HG03175 (cell line): ENCODE results near the gene DDX50.
"Not testable (repeated sequence)": the region's sequence is repeated elsewhere in the genome, so short reads cannot be mapped to it uniquely, and the experiment has no call there.

ENCODE experiments used
- ATAC-seq: cut with Tn5 transposase; IDR thresholded peaks from one replicate; pipeline ENCODE4 v1.9.1; 2021; ENCODE audit warnings: mild to moderate bottlenecking, moderate library complexity; ENCODE audit not compliant: unreplicated experiment

DDX50 gene

DNA sequence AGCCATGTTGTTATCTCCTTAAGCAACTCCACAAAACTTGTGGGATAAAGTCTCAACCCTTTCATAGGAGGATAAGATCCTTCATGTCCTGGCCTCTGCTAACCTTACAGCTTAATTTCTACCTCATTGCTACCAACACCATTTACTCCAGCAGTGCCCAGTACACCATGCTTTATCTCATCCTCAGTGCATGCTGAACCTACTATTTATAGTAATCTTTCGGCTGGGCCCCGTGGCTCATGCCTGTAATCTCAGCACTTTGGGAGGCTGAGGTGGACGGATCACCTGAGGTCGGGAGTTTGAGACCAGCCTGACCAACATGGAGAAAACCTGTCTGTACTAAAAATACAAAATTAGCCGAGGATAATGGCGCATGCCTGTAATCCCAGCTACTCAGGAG lies 78.6 kb downstream of the DDX50 start:
- not testable (repeated sequence) for ATAC-seq

DNA sequence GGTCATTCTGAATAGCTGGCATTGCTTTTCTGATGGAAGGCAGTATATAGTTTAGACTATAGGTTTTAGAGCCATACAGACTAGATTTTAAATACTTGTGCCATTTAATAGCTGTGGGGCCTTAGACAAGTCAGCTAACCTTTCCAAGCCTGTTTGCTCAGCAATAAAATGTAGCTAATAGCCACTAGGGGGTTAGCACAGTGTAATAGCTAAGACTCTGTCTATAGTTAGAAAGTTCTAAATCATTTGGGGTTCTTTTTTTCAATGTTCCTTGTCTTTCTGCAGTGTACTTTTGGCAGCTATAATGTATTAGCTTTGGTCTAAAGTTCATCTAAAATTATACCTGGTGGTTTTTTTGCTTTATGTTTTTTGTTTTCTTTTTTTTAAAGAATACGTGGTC lies 80.0 kb downstream of the DDX50 start:
- ATAC-seq: no peak

DNA sequence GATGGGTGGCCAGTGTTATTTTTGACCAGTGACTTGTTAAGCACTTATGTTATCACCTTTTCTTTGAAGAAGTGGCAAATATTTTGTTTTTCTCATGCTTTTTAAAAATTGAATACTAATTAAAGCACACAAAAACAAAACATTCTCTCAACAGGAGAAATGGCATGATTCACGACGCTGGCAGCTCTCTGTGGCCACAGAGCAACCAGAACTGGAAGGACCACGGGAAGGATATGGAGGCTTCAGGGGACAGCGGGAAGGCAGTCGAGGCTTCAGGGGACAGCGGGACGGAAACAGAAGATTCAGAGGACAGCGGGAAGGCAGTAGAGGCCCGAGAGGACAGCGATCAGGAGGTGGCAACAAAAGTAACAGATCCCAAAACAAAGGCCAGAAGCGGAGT lies 81.3 kb downstream of the DDX50 start:
- ATAC-seq: no peak

DNA sequence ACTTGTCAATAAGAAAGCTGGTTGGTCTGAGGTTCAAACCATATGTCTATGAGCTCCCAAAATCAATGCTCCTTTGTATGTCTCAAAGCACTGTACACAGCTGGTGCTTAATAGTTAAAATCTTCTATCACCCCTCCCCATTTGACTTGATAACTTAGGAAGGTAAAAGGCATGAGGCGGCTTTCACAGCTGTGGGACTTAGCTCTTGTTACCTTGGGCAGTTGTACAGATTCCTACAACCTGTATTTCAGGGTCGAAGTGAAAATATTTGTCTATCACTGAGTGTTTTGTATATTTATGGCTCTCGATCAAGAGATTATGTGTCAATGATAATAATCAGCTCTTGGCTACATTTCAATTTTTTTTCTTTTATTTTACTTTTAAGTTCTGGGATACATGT lies 86.5 kb downstream of the DDX50 start:
- no peak for ATAC-seq

DNA sequence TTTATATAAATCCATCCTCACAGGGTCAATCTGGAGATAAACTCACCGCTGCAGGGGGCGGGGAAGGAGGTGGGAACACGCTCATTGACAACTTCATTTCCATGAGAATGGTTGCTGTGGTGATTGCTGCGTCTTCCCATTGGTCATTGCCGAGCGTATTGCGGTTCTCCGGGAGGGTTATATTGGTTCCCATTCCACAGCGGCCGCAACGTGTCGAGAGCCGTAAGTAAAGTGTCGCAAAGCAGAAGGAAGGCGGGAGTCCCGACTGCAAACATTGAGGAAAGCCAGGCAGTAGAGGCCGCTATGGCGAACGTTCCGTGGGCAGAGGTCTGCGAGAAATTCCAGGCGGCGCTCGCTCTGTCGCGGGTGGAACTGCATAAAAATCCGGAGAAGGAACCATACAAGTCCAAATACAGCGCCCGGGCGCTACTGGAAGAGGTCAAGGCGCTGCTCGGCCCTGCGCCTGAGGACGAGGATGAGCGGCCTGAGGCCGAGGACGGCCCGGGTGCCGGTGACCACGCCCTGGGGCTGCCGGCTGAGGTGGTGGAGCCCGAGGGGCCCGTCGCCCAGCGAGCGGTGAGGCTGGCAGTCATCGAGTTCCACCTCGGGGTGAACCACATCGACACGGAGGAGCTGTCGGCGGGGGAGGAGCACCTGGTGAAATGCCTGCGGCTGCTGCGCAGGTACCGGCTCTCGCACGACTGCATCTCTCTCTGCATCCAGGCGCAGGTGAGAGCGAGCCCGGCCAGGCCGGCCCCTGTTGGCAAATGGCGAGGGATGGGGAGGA lies 87.6 kb downstream of the DDX50 start, which contains the start of gene KIFBP:
Gene KIFBP, plus strand, starts transcription at position 274 of the 787 bp plus-strand sequence. Its CDS starts 30 bp downstream, at position 304.
- ATAC-seq: peak; percentile 76

GRCh38 chr10:68989317-68989990 lies 88.3 kb downstream of the DDX50 start:
- ATAC-seq: no peak

DNA sequence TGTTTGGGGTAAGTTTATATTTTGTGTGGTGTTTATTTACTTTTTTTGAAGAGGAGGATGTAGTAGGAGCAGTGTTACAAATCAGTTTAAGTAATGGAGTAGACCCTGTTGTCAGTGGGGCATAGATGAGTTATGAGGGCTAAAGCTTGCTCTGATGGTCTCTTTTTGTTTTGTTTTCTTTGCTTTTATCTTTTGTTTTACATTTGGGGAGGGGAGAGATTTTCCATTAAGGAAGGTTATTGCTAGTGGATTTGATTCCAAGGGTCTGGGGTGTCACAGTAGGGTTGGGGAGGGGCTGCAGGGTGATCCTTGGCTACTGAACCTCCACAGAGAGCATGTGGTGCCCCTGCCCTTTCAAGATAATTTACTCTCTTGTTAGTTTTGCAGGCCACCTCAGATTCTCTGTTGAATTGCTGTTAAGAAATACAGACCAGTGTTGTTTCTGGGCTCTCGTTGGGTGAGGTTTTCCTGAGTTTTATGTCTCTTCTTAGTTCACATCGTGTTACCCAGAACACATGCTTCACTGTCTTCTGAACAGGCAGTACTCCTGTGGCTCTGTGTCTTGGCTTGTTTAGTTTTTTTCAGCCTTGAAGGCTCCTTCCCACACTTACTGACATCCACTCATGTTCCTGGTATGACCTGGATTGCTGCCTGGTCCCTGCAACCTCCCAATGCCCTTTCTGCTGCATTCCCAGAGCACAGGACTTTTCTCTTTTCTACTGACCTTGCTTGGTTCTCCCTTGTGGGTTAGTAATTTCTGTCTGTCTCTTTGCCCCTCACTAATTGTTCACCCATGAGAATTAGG lies 91.7 kb downstream of the DDX50 start:
- no peak for ATAC-seq
